ENCODE results near the gene GREB1. TPM values are rescaled to one million over a fixed set of nuclear protein-coding genes. Genes with fewer than 3 reads are reported as not detected.
"Not testable (repeated sequence)": the region's sequence is repeated elsewhere in the genome, so short reads cannot be mapped to it uniquely, and the experiment has no call there.

The GREB1 gene
- total and polyA plus RNA-seq, 2 of the 13 experiments (the other 11 are each of a cell fraction or from before 2014, with no cell fraction given) = 31.3 to 61.2 TPM

DNA sequence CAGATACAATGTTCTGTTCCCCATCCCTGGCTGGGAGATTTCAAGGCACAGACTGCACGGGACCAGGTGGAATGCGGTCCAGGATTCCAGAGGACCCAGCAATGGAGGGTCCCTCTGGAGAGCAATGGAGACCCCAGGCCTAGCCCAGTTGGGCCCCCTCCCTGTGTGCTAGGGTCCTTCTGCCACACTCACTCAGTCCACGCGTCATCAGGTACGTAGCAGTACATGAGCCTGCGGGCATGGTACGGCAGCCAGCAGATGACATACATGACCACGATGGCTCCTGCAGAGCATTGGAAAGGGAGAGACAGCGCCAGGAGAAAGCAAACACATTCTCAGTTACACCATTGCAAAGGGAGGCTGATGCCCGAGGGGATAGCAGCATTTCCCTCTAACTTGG is 126.0 kb downstream of the GREB1 start:
- BruUV-seq (replicated peaks) = no TSS peak
- Histone ChIP-seq H4K20me1 (ENCODE audit: insufficient read depth, low read length) (no peaks in the 10 kb centered on the region), H3K4me3 (replicated peaks in 1 of 3; ENCODE audit: insufficient read depth in 1 of 3, low read depth in 2 of 3, low read length in 3 of 3) (no peak overlapping the region), H3K27ac (ENCODE audit: extremely low read length, insufficient read depth, low read length) (no peak overlapping the region), H3K36me3 (replicated peaks in 1 of 2; ENCODE audit: control insufficient read depth in 1 of 2, insufficient read depth in 2 of 2, low read length in 2 of 2) (no peaks in the 10 kb centered on the region), H3K9me3 (ENCODE audit: low read length) (peaks cover 8% of the 10 kb centered on the region), H3K4me2 (ENCODE audit: low read depth, low read length) (no peak overlapping the region), H2AFZ (ENCODE audit: low read length) (no peak overlapping the region), H3K27me3 (ENCODE audit: control insufficient read depth in 1 of 2, insufficient read depth in 2 of 2, low read length in 2 of 2) (peaks cover 8 to 58% of the 10 kb centered on the region in 2 experiments; a peak in 4 of 5 replicates), H3K79me2 (ENCODE audit: insufficient read depth, low read length) (no peaks in the 10 kb centered on the region), H3K4me1 (ENCODE audit: insufficient read depth, low read length) (peaks cover 19% of the 10 kb centered on the region), H3K9ac (ENCODE audit: insufficient read depth, low read depth, low read length) (no peak overlapping the region)
- DNase-seq (ENCODE audit: low spot score) (no peak), ATAC-seq (no peak), FAIRE-seq (no peak)
- 60% methylated on average over 10 of the region's 10 CpGs for WGBS (ENCODE audit: low lambda C conversion rate)
- POLR2A ChIA-PET = no interaction called here
- in situ Hi-C loops (cut with HindIII; ENCODE audit: extremely low pct_ligation_motif_present, low pct_unique_long_range_greater_than_20kb) = no loop called here
- intact Hi-C loops (cut with micrococcal nuclease; ENCODE audit: unreplicated experiment) = no loop called here
- CTCF ChIA-PET (ENCODE audit: low intra/inter-chr PET ratio, low total read pairs) = no interaction called here
- peak; percentile 98 for TF ChIP-seq ZNF317 (CRISPR knock-in tag; IDR thresholded peaks at IDR 0.05)
- no peak for TF ChIP-seq ZSCAN29 (CRISPR knock-in tag; conservative IDR thresholded peaks at IDR 0.05)
- no peak for TF ChIP-seq ZFX (CRISPR knock-in tag; IDR thresholded peaks at IDR 0.05; ENCODE audit: low read depth)

DNA sequence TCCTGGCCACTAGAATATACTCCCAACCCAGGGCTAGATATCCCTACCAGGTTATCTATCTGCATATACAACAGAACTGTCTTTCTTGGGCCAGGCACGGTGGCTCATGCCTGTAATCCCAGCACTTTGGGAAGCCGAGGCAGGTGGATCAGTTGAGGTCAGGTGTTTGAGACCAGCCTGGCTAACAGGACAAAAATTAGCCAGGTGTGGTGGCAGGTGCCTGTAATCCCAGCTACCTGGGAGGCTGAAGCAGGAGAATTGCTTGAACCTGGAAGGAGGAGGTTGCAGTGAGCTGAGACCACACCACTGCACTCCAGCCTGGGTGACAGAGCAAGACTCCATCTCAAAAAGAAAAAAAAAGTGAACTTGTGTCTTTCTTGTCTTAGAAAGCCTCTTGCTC is 126.6 kb downstream of the GREB1 start:
- BruUV-seq (replicated peaks); H3K36me3 ChIP-seq (replicated peaks in 1 of 2; ENCODE audit: control insufficient read depth in 1 of 2, insufficient read depth in 2 of 2, low read length in 2 of 2); H3K9ac ChIP-seq (ENCODE audit: insufficient read depth, low read depth, low read length); DNase-seq (ENCODE audit: low spot score); H3K27ac ChIP-seq (ENCODE audit: extremely low read length, insufficient read depth, low read length); H2AFZ ChIP-seq (ENCODE audit: low read length); H3K79me2 ChIP-seq (ENCODE audit: insufficient read depth, low read length); POLR2A ChIA-PET; H3K4me3 ChIP-seq (replicated peaks in 1 of 3; ENCODE audit: insufficient read depth in 1 of 3, low read depth in 2 of 3, low read length in 3 of 3); H4K20me1 ChIP-seq (ENCODE audit: insufficient read depth, low read length); H3K9me3 ChIP-seq (ENCODE audit: low read length); FAIRE-seq; in situ Hi-C loops (cut with HindIII; ENCODE audit: extremely low pct_ligation_motif_present, low pct_unique_long_range_greater_than_20kb); CTCF ChIA-PET (ENCODE audit: low intra/inter-chr PET ratio, low total read pairs); intact Hi-C loops (cut with micrococcal nuclease; ENCODE audit: unreplicated experiment); H3K4me2 ChIP-seq (ENCODE audit: low read depth, low read length); ATAC-seq: not testable (repeated sequence)
- 17% methylated on average over 2 of the region's 2 CpGs for WGBS (ENCODE audit: low lambda C conversion rate)
- Histone ChIP-seq H3K4me1 (ENCODE audit: insufficient read depth, low read length) (peaks cover 14% of the 10 kb centered on the region), H3K27me3 (ENCODE audit: control insufficient read depth in 1 of 2, insufficient read depth in 2 of 2, low read length in 2 of 2) (peaks cover 8 to 58% of the 10 kb centered on the region in 2 experiments; a peak in 4 of 5 replicates)

Measured in HepG2 (cell line).